Prostate gland (tissue), 2 donors: ENCODE measurements around the gene CTNS.

Experiments used
- CTCF ChIP-seq, 4 experiments: fragments of 200-600 bp in 2 of 4; fragments of 450-650 bp in 2 of 4; sonication (generic) in 2 of 4; IDR thresholded peaks; 1 replicate in 3 of 4; 2 replicates in 1 of 4; pipeline ENCODE4 v1.5.1; 2016 to 2019; ENCODE audit warnings: antibody characterized with exemption in 4 of 4, mild to moderate bottlenecking in 2 of 4, moderate library complexity in 2 of 4
- POLR2A ChIP-seq: fragments of 450-650 bp; IDR thresholded peaks from one replicate; pipeline ENCODE4 v1.6.1; 2016; ENCODE audit warnings: antibody characterized with exemption, mild to moderate bottlenecking

- TF ChIP-seq POLR2A (no peak), CTCF (IDR thresholded peaks at IDR 0.05) (no peak)
Measured at GRCh38 chr17:3643889-3644349, 7.4 kb downstream of the CTNS start.
